AG04450 (cell line): ENCODE data around the gene SND1. TPM values are rescaled to one million over a fixed set of nuclear protein-coding genes. Genes with fewer than 3 reads are reported as not detected.

Experiments
- CTCF ChIA-PET: fragments of 300-600, 350-600 bp; formaldehyde crosslinking; extraction: SDS; loops from one replicate; lab custom pipeline; 2022; ENCODE audit warnings: antibody characterized with exemption, inconsistent platforms; lab: Charles Lee
- POLR2A ChIA-PET: fragments of 350-600 bp; formaldehyde crosslinking; extraction: SDS; loops from one replicate; lab custom pipeline; 2021; ENCODE audit warnings: antibody characterized with exemption, inconsistent platforms; lab: Yijun Ruan, JAX
- DNase-seq: peaks from one replicate; pipeline ENCODE4 v3.0.0-alpha.2; 2011; ENCODE audit warnings: low read depth, low spot score
- H3K27ac ChIP-seq: one replicate; pipeline ENCODE4 v1.5.1; 2012; ENCODE audit warnings: low read depth, low read length, control low read depth
- H3K27me3 ChIP-seq: one replicate; pipeline ENCODE4 v1.6.0; 2012; ENCODE audit warnings: low read length; ENCODE audit not compliant: control insufficient read depth, insufficient read depth
- H3K4me3 ChIP-seq: 2 replicates; pipeline ENCODE4 v1.5.1; 2011; ENCODE audit warnings: mild to moderate bottlenecking, low read depth, low read length, control low read depth
- H3K9me3 ChIP-seq: 2 replicates; pipeline ENCODE4 v1.5.1; 2012; ENCODE audit warnings: low read length; ENCODE audit not compliant: control insufficient read depth, insufficient read depth
- CTCF ChIP-seq: IDR thresholded peaks from 2 replicates; pipeline ENCODE4 v1.5.1; 2011; ENCODE audit warnings: low read depth, low read length, control low read depth, inconsistent platforms
- polyA plus RNA-seq: library from polyadenylated mRNA; depleted of rRNA; stranded (reverse); fragments of >200 nt; gene quantifications from 2 replicates; pipeline ENCODE4 v1.2.3, GENCODE V29; 2011

SND1 gene
- polyA plus RNA-seq, 1 experiment: 247 TPM

- CTCF ChIA-PET: interaction anchor here (2.0 to 3.5 kb wide), 2 partner anchors 107 to 394 kb away, joined by 11 to 15 read pairs; no protein-coding TSS in a partner anchor
- POLR2A ChIA-PET: no interaction called here
- TF ChIP-seq CTCF: no peak
- Histone ChIP-seq H3K27ac (no peak overlapping the region), H3K9me3 (no peaks in the 10 kb centered on the region; the same call in 1 of the 2 replicates), H3K27me3 (peaks cover 16% of the 10 kb centered on the region), H3K4me3 (no peak overlapping the region)
- no peak for DNase-seq
Measured at GRCh38 chr7:128102490-128103291, 450.7 kb downstream of the SND1 start.

GRCh38 chr7:128103498-128104107 lies 451.6 kb downstream of the SND1 start:
- Histone ChIP-seq H3K4me3 (peak overlapping the region; percentile 50), H3K9me3 (no peaks in the 10 kb centered on the region; the same call in 1 of the 2 replicates), H3K27ac (no peak overlapping the region), H3K27me3 (peaks cover 20% of the 10 kb centered on the region)
- POLR2A ChIA-PET: interaction anchor here (0.8 kb wide), 1 partner anchor 149 kb away, joined by 3 read pairs; no protein-coding TSS in a partner anchor
- no peak for DNase-seq
- CTCF ChIA-PET: interaction anchor here (0.8 to 3.5 kb wide), 3 partner anchors 21 to 395 kb away, joined by 3 to 15 read pairs (median 11); no protein-coding TSS in a partner anchor
- TF ChIP-seq CTCF: no peak

GRCh38 chr7:128104108-128104742 lies 452.2 kb downstream of the SND1 start:
- ChIA-PET POLR2A (no interaction called here), CTCF (interaction anchor here (0.8 to 3.5 kb wide), 4 partner anchors 21 to 395 kb away, joined by 3 to 15 read pairs (median 7); no protein-coding TSS in a partner anchor)
- peak overlapping the region; percentile 50 for H3K4me3 ChIP-seq
- H3K27ac ChIP-seq: no peak overlapping the region
- no peak for TF ChIP-seq CTCF
- H3K9me3 ChIP-seq: no peaks in the 10 kb centered on the region; the same call in 1 of the 2 replicates
- peaks cover 26% of the 10 kb centered on the region for H3K27me3 ChIP-seq
- DNase-seq: no peak

GRCh38 chr7:128105228-128106022 lies 453.4 kb downstream of the SND1 start:
- CTCF ChIA-PET: interaction anchor here (1.2 to 3.5 kb wide), 3 partner anchors 104 to 397 kb away, joined by 3 to 15 read pairs (median 6); no protein-coding TSS in a partner anchor
- POLR2A ChIA-PET: interaction anchor here (0.7 kb wide), 1 partner anchor 87 kb away, joined by 4 read pairs; no protein-coding TSS in a partner anchor
- H3K4me3 ChIP-seq: no peak overlapping the region
- no peak for DNase-seq
- no peaks in the 10 kb centered on the region; the same call in 1 of the 2 replicates for H3K9me3 ChIP-seq
- H3K27me3 ChIP-seq: peaks cover 27% of the 10 kb centered on the region
- no peak overlapping the region for H3K27ac ChIP-seq
- TF ChIP-seq CTCF: no peak
